Activated naive CD4-positive, alpha-beta T cell treated with anti-CD3 and anti-CD28 coated beads, Interleukin-2, amount 50 U/mL, for 72 hours (primary cell): ENCODE results near the gene ANKLE1. TPM values are rescaled to one million over a fixed set of nuclear protein-coding genes. Genes with fewer than 3 reads are reported as not detected.

ENCODE experiments used
- total RNA-seq, 2 donors: library from RNA; stranded (reverse); gene quantifications; one replicate each; pipeline ENCODE4 v1.2.3, GENCODE V29; 2022

Gene ANKLE1
- total RNA-seq, 2 donors from 2014 or later = 8.4 to 13.7 TPM

Other genes with a start within 250 kb of the ANKLE1 start
- 10 to 100 TPM; 31.6 to 57.1 TPM for gene HAUS8, start 206.4 kb upstream of the ANKLE1 start, total RNA-seq
- 100 to 1,000 TPM; 112 to 142 TPM for gene MYO9B, start 206.1 kb upstream of the ANKLE1 start, total RNA-seq
- 10 to 100 TPM; 28.6 to 39.1 TPM for gene USE1, start 66.5 kb upstream of the ANKLE1 start, total RNA-seq
- 10 to 100 TPM; 14.3 to 17.1 TPM for gene OCEL1, start 55.7 kb upstream of the ANKLE1 start, total RNA-seq
- gene NR2F6, start 36.0 kb upstream of the ANKLE1 start, total RNA-seq = 10 to 100 TPM in 1 of 2 donors, 1 to 10 TPM in 1; 5.8 to 12.9 TPM
- gene USHBP1, start 17.2 kb upstream of the ANKLE1 start, total RNA-seq = under 1 TPM; 0.43 to 0.49 TPM
- gene BABAM1, start 14.5 kb upstream of the ANKLE1 start, total RNA-seq = 100 to 1,000 TPM; 115 to 125 TPM
- 10 to 100 TPM; 10.4 to 10.5 TPM for gene ABHD8, start 21.5 kb downstream of the ANKLE1 start, total RNA-seq
- gene MRPL34, start 24.0 kb downstream of the ANKLE1 start, total RNA-seq = 100 to 1,000 TPM in 1 of 2 donors, 10 to 100 TPM in 1; 70.2 to 100 TPM
- gene DDA1, start 27.7 kb downstream of the ANKLE1 start, total RNA-seq = 10 to 100 TPM; 30.0 to 39.7 TPM
- 1 to 10 TPM; 4.5 to 7.2 TPM for gene ANO8, start 53.0 kb downstream of the ANKLE1 start, total RNA-seq
- 10 to 100 TPM; 11.1 to 46.1 TPM for gene GTPBP3, start 55.7 kb downstream of the ANKLE1 start, total RNA-seq
- under 1 TPM in 1 of 2 donors, not detected in 1; 0.20 TPM for gene PLVAP, start 95.4 kb downstream of the ANKLE1 start, total RNA-seq
- gene CCDC194, start 112.3 kb downstream of the ANKLE1 start, total RNA-seq = 1 to 10 TPM; 2.2 to 3.7 TPM
- gene BST2, start 123.7 kb downstream of the ANKLE1 start, total RNA-seq = 100 to 1,000 TPM in 1 of 2 donors, 10 to 100 TPM in 1; 77.4 to 126 TPM
- 10 to 100 TPM; 34.4 to 55.2 TPM for gene MVB12A, start 138.1 kb downstream of the ANKLE1 start, total RNA-seq
- gene TMEM221, start 166.8 kb downstream of the ANKLE1 start, total RNA-seq = not detected
- gene NXNL1, start 179.0 kb downstream of the ANKLE1 start, total RNA-seq = not detected
- gene SLC27A1, start 188.6 kb downstream of the ANKLE1 start, total RNA-seq = 1 to 10 TPM; 5.8 to 6.3 TPM
- gene PGLS, start 229.7 kb downstream of the ANKLE1 start, total RNA-seq = 10 to 100 TPM; 50.3 to 70.6 TPM